A549 (cell line): Measurements from ENCODE around the gene ACADVL. TPM values are rescaled to one million over a fixed set of nuclear protein-coding genes. Genes with fewer than 3 reads are reported as not detected.

Experiments used
- ATAC-seq, 2 experiments: fragments of 200-7000 bp in 1 of 2; fragments of >200 bp in 1 of 2; cut with Nextera tagmentation in 1 of 2; cut with Tn5 transposase in 1 of 2; 3 replicates each; pipeline versions ENCODE4 v1.8.0 to v1.9.1; 2018 to 2020; ENCODE audit warnings: mild to moderate bottlenecking in 1 of 2, moderate library complexity in 1 of 2
- CTCF ChIA-PET: fragments of 300-600 bp; sonication (Branson Sonifier 250); formaldehyde crosslinking; extraction: SDS; loops from one replicate; lab custom pipeline; 2021; ENCODE audit warnings: antibody characterized with exemption, inconsistent platforms; lab: Yijun Ruan, JAX
- POLR2A ChIA-PET: fragments of 350-600 bp; formaldehyde crosslinking; extraction: SDS; loops from one replicate; lab custom pipeline; 2021; ENCODE audit warnings: antibody characterized with exemption, inconsistent platforms; lab: Yijun Ruan, JAX
- DNase-seq, 2 experiments: peaks; one replicate each; pipeline versions ENCODE4 v3.0.0 to v3.0.0-alpha.2; 2011 to 2016; ENCODE audit warnings: low read depth in 1 of 2, low spot score in 1 of 2
- FAIRE-seq: peaks from 2 replicates; lab custom pipeline; 2011; peaks lifted over from hg19 to GRCh38; lab: Jason Lieb, UNC
- H3K27ac ChIP-seq, 2 experiments: fragments of >200 bp; sonication (Bioruptor Twin); formaldehyde crosslinking; 3 replicates each; pipeline ENCODE4 v1.5.1; 2016 to 2017
- H3K4me1 ChIP-seq: fragments of >200 bp; sonication (Bioruptor Twin); formaldehyde crosslinking; 3 replicates; pipeline ENCODE4 v1.6.1; 2016
- H3K4me2 ChIP-seq: fragments of >200 bp; sonication (Bioruptor Twin); formaldehyde crosslinking; 3 replicates; pipeline ENCODE4 v1.6.1; 2016
- H3K4me3 ChIP-seq: fragments of >200 bp; sonication (Bioruptor Twin); formaldehyde crosslinking; 3 replicates; pipeline ENCODE4 v1.5.1; 2016
- H3K9me3 ChIP-seq: fragments of >200 bp; sonication (Bioruptor Twin); formaldehyde crosslinking; 3 replicates; pipeline ENCODE4 v1.6.1; 2016
- CBX8 ChIP-seq: fragments of 200-600 bp; sonication (generic); IDR thresholded peaks from 2 replicates; pipeline ENCODE4 v1.6.1; 2016
- EHF ChIP-seq: fragments of 250-450 bp; sonication (Bioruptor Pico); IDR thresholded peaks from 2 replicates; pipeline ENCODE4 v1.5.0; 2020; ENCODE audit warnings: mild to moderate bottlenecking
- EHMT2 ChIP-seq: fragments of 200-600 bp; sonication (generic); IDR thresholded peaks from 2 replicates; pipeline ENCODE4 v1.6.1; 2016; ENCODE audit warnings: antibody characterized with exemption, low read depth, mild to moderate bottlenecking, moderate library complexity
- EP300 ChIP-seq, 2 experiments: fragments of >200 bp; sonication (Bioruptor Twin); formaldehyde crosslinking; IDR thresholded peaks; 2 replicates in 1 of 2; 3 replicates in 1 of 2; pipeline ENCODE4 v1.6.1; 2016 to 2017
- FOSB ChIP-seq: fragments of 250-450 bp; sonication (Bioruptor Pico); IDR thresholded peaks from 2 replicates; pipeline ENCODE4 v1.5.0; 2020; ENCODE audit warnings: mild to moderate bottlenecking, moderate library complexity
- GATA3 ChIP-seq: IDR thresholded peaks from 2 replicates; pipeline ENCODE4 v1.6.1; 2012; ENCODE audit warnings: borderline replicate concordance
- HEYL ChIP-seq: fragments of 250-450 bp; sonication (Bioruptor Pico); IDR thresholded peaks from 2 replicates; pipeline ENCODE4 v1.8.0; 2021; ENCODE audit warnings: mild to moderate bottlenecking, moderate library complexity
- HOXB13 ChIP-seq: fragments of 250-450 bp; sonication (Bioruptor Pico); IDR thresholded peaks from 2 replicates; pipeline ENCODE4 v1.5.0; 2020; ENCODE audit warnings: low read depth, mild to moderate bottlenecking, moderate library complexity
- JUN ChIP-seq, 2 experiments: fragments of >200 bp; sonication (Bioruptor Twin); formaldehyde crosslinking; IDR thresholded peaks; 2 replicates in 1 of 2; 3 replicates in 1 of 2; pipeline ENCODE4 v1.6.1; 2016 to 2017
- JUNB ChIP-seq: fragments of >200 bp; sonication (Bioruptor Twin); formaldehyde crosslinking; IDR thresholded peaks from 2 replicates; pipeline ENCODE4 v1.6.1; 2016
- KDM1A ChIP-seq: fragments of 200-600 bp; sonication (generic); IDR thresholded peaks from 2 replicates; pipeline ENCODE4 v1.6.1; 2016; ENCODE audit warnings: low read depth, mild to moderate bottlenecking
- MAZ ChIP-seq: fragments of 150-350 bp; IDR thresholded peaks from 2 replicates; pipeline ENCODE4 v1.6.1; 2014; ENCODE audit warnings: antibody characterized with exemption, low read depth, low read length, borderline replicate concordance
- MYC ChIP-seq: IDR thresholded peaks from 2 replicates; pipeline ENCODE4 v1.6.1; 2012; ENCODE audit warnings: mild to moderate bottlenecking, inconsistent platforms, low read length, improper control_type of control experiment, borderline replicate concordance
- NPAS2 ChIP-seq: fragments of 250-450 bp; sonication (Bioruptor Pico); IDR thresholded peaks from 2 replicates; pipeline ENCODE4 v1.8.0; 2022; ENCODE audit warnings: mild to moderate bottlenecking, moderate library complexity, borderline replicate concordance
- NR3C1 ChIP-seq: fragments of >200 bp; sonication (Bioruptor Twin); formaldehyde crosslinking; IDR thresholded peaks from 3 replicates; pipeline ENCODE4 v1.6.1; 2017
- POLR2AphosphoS2 ChIP-seq: conservative IDR thresholded peaks from 2 replicates; pipeline ENCODE4 v1.6.1; 2012; ENCODE audit warnings: low read length, improper control_type of control experiment, inconsistent platforms
- RNF2 ChIP-seq: fragments of 200-600 bp; sonication (generic); IDR thresholded peaks from 2 replicates; pipeline ENCODE4 v1.6.1; 2016; ENCODE audit warnings: low read depth, mild to moderate bottlenecking, antibody characterized with exemption, moderate library complexity, borderline replicate concordance
- SMC3 ChIP-seq: fragments of >200 bp; sonication (Bioruptor Twin); formaldehyde crosslinking; IDR thresholded peaks from 3 replicates; pipeline ENCODE4 v1.6.1; 2018; ENCODE audit warnings: inconsistent platforms
- TP53 ChIP-seq: fragments of 250-450 bp; sonication (Bioruptor Pico); IDR thresholded peaks from 2 replicates; pipeline ENCODE4 v1.5.0; 2021; ENCODE audit warnings: mild to moderate bottlenecking, moderate library complexity
- ZNF302 ChIP-seq: fragments of 250-450 bp; sonication (Bioruptor Pico); IDR thresholded peaks from 2 replicates; pipeline ENCODE4 v1.9.0; 2021; ENCODE audit warnings: inconsistent platforms, mild to moderate bottlenecking, moderate library complexity
- ZSCAN20 ChIP-seq: fragments of 250-450 bp; sonication (Bioruptor Pico); IDR thresholded peaks from 2 replicates; pipeline ENCODE4 v1.8.0; 2022; ENCODE audit warnings: mild to moderate bottlenecking, moderate library complexity
- WGBS: methylation state at CpG from one replicate; pipeline ENCODE4 v1.1.6; 2017; ENCODE audit errors: missing lambda C conversion rate; 5-methylcytosine and 5-hydroxymethylcytosine counted together
- polyA plus RNA-seq, 4 experiments: library from polyadenylated mRNA; depleted of rRNA in 3 of 4; stranded (reverse); fragments of >200 nt; fragmentation: RNase III in 1 of 4; extraction: RNeasy Plus Mini Kit Qiagen cat#74134 plus additional on column Dnase treatment in 1 of 4; gene quantifications; 2 replicates in 3 of 4; 3 replicates in 1 of 4; pipeline ENCODE4 v1.2.3, GENCODE V29; 2011 to 2017
- TF ChIP-seq, protein P1 (sequence below): IDR thresholded peaks from 2 replicates; pipeline ENCODE4 v1.6.1; 2012; ENCODE audit warnings: low read depth, borderline replicate concordance
- TF ChIP-seq, protein P2 (sequence below): IDR thresholded peaks from 2 replicates; pipeline ENCODE4 v1.6.1; 2012
- TF ChIP-seq, protein P3 (sequence below): fragments of 150-350 bp; IDR thresholded peaks from 2 replicates; pipeline ENCODE4 v1.6.1; 2014; ENCODE audit warnings: low read depth, mild to moderate bottlenecking, low read length
- TF ChIP-seq, protein P4 (sequence below): fragments of 200-600 bp; sonication (generic); IDR thresholded peaks from 2 replicates; pipeline ENCODE4 v1.6.1; 2016; ENCODE audit warnings: antibody characterized with exemption, mild to moderate bottlenecking, moderate library complexity
- TF ChIP-seq, protein P5 (sequence below): fragments of 250-450 bp; sonication (Bioruptor Pico); IDR thresholded peaks from 2 replicates; pipeline ENCODE4 v1.5.0; 2021; ENCODE audit warnings: mild to moderate bottlenecking, moderate library complexity, borderline replicate concordance
- TF ChIP-seq, protein P6 (sequence below): fragments of 250-450 bp; sonication (Bioruptor Pico); IDR thresholded peaks from 2 replicates; pipeline ENCODE4 v1.5.0; 2020; ENCODE audit warnings: low read depth, mild to moderate bottlenecking, moderate library complexity
- TF ChIP-seq, protein P7 (sequence below): fragments of >200 bp; sonication (Bioruptor Twin); formaldehyde crosslinking; IDR thresholded peaks from 3 replicates; pipeline ENCODE4 v1.5.1; 2016

ACADVL gene
- polyA plus RNA-seq, 2 of the 4 experiments (the other 2 are of a cell fraction): 238 to 425 TPM

DNA sequence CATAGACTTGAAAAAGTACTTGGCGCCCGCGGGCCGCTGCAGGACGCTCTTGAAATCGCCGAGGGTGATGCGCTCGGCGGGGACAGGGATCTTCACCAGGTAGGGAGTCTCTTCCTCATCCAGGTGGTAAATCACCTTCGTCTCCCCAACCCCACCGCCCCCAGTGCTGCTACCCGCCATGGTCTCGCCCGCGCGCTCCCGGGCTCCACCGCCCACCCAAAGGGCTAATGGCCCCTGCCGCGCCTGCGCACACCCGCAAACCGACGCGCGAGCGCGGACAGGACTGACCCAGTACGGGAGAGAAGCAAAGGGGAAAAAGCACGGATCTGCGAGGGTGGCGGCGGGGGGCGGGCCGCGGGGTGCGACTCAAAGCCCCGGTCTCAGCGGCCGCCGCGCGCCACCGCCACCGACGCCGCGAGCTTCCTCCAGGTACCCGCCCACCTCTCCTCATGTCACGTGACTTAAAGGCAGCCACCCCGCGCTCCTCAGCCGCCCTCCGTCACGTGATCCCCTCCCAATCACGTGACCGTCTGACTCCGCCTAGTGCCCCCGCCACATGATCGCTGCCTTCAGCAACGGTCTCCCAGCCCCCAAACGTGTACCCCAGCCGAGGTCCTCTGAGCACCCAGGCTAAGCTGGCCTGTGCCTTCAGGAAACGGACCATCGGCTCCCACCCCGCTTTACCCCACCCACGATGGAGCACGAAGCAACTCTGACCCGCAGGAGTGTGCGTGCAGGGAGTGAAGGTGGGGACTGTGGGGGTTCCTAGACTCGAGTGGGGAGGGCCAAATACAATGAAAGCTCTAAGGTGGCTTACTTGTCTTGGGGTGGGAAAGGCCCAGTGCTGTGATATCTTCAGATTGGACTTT lies 14.6 kb downstream of the ACADVL start, which contains the start of gene DVL2:
TSS of gene DVL2 (minus strand) at position 435 of the 869 bp plus-strand sequence. CDS start at position 180, 255 bp downstream.
- peaks cover 44% of the 10 kb centered on the region for H3K4me1 ChIP-seq
- TF ChIP-seq POLR2AphosphoS2 (peak; percentile 90), MYC (no peak), ZSCAN20 (CRISPR knock-in tag) (peak; percentile 88), MAZ (0 out of 2 replicates have a peak, but pooled peaks have one; percentile 63), ZNF302 (CRISPR knock-in tag) (no peak), KDM1A (no peak), GATA3 (peak; percentile 76), EP300 (IDR thresholded peaks at IDR 0.05) (0 out of 5 replicates have a peak, but pooled peaks of 1 of the 2 experiments have one; percentile 24), SMC3 (no peak), NPAS2 (CRISPR knock-in tag) (peak; percentile 96), EHF (CRISPR knock-in tag) (peak; percentile 88; the same call in 1 of the 2 replicates), FOSB (CRISPR knock-in tag) (no peak), TP53 (CRISPR knock-in tag) (peak; percentile 95), JUN (IDR thresholded peaks at IDR 0.05) (peak; percentile 94 to 99), EHMT2 (no peak), HEYL (peak; percentile 83; the same call in 1 of the 2 replicates), RNF2 (no peak), NR3C1 (no peak), CBX8 (no peak), HOXB13 (peak; percentile 74; the same call in 1 of the 2 replicates), JUNB (no peak)
- TF ChIP-seq, protein P1, sequence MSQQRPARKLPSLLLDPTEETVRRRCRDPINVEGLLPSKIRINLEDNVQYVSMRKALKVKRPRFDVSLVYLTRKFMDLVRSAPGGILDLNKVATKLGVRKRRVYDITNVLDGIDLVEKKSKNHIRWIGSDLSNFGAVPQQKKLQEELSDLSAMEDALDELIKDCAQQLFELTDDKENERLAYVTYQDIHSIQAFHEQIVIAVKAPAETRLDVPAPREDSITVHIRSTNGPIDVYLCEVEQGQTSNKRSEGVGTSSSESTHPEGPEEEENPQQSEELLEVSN: peak; percentile 79; the same call in 1 of the 2 replicates
- TF ChIP-seq, protein P2, sequence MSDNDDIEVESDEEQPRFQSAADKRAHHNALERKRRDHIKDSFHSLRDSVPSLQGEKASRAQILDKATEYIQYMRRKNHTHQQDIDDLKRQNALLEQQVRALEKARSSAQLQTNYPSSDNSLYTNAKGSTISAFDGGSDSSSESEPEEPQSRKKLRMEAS: peak; percentile 97
- TF ChIP-seq, protein P3, sequence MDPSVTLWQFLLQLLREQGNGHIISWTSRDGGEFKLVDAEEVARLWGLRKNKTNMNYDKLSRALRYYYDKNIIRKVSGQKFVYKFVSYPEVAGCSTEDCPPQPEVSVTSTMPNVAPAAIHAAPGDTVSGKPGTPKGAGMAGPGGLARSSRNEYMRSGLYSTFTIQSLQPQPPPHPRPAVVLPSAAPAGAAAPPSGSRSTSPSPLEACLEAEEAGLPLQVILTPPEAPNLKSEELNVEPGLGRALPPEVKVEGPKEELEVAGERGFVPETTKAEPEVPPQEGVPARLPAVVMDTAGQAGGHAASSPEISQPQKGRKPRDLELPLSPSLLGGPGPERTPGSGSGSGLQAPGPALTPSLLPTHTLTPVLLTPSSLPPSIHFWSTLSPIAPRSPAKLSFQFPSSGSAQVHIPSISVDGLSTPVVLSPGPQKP: no peak
- TF ChIP-seq, protein P4, sequence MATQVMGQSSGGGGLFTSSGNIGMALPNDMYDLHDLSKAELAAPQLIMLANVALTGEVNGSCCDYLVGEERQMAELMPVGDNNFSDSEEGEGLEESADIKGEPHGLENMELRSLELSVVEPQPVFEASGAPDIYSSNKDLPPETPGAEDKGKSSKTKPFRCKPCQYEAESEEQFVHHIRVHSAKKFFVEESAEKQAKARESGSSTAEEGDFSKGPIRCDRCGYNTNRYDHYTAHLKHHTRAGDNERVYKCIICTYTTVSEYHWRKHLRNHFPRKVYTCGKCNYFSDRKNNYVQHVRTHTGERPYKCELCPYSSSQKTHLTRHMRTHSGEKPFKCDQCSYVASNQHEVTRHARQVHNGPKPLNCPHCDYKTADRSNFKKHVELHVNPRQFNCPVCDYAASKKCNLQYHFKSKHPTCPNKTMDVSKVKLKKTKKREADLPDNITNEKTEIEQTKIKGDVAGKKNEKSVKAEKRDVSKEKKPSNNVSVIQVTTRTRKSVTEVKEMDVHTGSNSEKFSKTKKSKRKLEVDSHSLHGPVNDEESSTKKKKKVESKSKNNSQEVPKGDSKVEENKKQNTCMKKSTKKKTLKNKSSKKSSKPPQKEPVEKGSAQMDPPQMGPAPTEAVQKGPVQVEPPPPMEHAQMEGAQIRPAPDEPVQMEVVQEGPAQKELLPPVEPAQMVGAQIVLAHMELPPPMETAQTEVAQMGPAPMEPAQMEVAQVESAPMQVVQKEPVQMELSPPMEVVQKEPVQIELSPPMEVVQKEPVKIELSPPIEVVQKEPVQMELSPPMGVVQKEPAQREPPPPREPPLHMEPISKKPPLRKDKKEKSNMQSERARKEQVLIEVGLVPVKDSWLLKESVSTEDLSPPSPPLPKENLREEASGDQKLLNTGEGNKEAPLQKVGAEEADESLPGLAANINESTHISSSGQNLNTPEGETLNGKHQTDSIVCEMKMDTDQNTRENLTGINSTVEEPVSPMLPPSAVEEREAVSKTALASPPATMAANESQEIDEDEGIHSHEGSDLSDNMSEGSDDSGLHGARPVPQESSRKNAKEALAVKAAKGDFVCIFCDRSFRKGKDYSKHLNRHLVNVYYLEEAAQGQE: peak; percentile 47; the same call in 1 of the 2 replicates
- TF ChIP-seq, protein P5, sequence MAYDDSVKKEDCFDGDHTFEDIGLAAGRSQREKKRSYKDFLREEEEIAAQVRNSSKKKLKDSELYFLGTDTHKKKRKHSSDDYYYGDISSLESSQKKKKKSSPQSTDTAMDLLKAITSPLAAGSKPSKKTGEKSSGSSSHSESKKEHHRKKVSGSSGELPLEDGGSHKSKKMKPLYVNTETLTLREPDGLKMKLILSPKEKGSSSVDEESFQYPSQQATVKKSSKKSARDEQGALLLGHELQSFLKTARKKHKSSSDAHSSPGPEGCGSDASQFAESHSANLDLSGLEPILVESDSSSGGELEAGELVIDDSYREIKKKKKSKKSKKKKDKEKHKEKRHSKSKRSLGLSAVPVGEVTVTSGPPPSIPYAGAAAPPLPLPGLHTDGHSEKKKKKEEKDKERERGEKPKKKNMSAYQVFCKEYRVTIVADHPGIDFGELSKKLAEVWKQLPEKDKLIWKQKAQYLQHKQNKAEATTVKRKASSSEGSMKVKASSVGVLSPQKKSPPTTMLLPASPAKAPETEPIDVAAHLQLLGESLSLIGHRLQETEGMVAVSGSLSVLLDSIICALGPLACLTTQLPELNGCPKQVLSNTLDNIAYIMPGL (CRISPR knock-in tag): peak; percentile 87; the same call in 1 of the 2 replicates
- TF ChIP-seq, protein P6, sequence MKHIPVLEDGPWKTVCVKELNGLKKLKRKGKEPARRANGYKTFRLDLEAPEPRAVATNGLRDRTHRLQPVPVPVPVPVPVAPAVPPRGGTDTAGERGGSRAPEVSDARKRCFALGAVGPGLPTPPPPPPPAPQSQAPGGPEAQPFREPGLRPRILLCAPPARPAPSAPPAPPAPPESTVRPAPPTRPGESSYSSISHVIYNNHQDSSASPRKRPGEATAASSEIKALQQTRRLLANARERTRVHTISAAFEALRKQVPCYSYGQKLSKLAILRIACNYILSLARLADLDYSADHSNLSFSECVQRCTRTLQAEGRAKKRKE (CRISPR knock-in tag): peak; percentile 84; the same call in 1 of the 2 replicates
- TF ChIP-seq, protein P7, sequence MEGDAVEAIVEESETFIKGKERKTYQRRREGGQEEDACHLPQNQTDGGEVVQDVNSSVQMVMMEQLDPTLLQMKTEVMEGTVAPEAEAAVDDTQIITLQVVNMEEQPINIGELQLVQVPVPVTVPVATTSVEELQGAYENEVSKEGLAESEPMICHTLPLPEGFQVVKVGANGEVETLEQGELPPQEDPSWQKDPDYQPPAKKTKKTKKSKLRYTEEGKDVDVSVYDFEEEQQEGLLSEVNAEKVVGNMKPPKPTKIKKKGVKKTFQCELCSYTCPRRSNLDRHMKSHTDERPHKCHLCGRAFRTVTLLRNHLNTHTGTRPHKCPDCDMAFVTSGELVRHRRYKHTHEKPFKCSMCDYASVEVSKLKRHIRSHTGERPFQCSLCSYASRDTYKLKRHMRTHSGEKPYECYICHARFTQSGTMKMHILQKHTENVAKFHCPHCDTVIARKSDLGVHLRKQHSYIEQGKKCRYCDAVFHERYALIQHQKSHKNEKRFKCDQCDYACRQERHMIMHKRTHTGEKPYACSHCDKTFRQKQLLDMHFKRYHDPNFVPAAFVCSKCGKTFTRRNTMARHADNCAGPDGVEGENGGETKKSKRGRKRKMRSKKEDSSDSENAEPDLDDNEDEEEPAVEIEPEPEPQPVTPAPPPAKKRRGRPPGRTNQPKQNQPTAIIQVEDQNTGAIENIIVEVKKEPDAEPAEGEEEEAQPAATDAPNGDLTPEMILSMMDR: no peak

More for the DNA sequence above, 14.6 kb downstream of the ACADVL start, which contains the start of gene DVL2:
- DNase-seq (peak; percentile 98), ATAC-seq (peak; percentile 49 to 75), FAIRE-seq (peak; percentile 98)
- under 1% methylated on average over 35 of the region's 72 CpGs for WGBS
- CTCF ChIA-PET: interaction anchor here (1.0 to 17.3 kb wide), 6 partner anchors 12 to 189 kb away, joined by 3 to 169 read pairs (median 7); partner anchors contain the start of genes ACADVL and DLG4
- Histone ChIP-seq H3K27ac (peak within 1 kb of the TSS; percentile 94 to 95), H3K9me3 (no peaks in the 10 kb centered on the region), H3K4me2 (peak within 1 kb of the TSS; percentile 92), H3K4me3 (peak within 1 kb of the TSS; percentile 77)
- POLR2A ChIA-PET: interaction anchor here (0.5 to 6.9 kb wide), 10 partner anchors 8 to 199 kb away, joined by 3 to 63 read pairs (median 3); partner anchors contain the start of genes ACADVL, DLG4, GABARAP and SLC16A13
